ENCODE results near the gene OPN4.

The OPN4 gene

DNA sequence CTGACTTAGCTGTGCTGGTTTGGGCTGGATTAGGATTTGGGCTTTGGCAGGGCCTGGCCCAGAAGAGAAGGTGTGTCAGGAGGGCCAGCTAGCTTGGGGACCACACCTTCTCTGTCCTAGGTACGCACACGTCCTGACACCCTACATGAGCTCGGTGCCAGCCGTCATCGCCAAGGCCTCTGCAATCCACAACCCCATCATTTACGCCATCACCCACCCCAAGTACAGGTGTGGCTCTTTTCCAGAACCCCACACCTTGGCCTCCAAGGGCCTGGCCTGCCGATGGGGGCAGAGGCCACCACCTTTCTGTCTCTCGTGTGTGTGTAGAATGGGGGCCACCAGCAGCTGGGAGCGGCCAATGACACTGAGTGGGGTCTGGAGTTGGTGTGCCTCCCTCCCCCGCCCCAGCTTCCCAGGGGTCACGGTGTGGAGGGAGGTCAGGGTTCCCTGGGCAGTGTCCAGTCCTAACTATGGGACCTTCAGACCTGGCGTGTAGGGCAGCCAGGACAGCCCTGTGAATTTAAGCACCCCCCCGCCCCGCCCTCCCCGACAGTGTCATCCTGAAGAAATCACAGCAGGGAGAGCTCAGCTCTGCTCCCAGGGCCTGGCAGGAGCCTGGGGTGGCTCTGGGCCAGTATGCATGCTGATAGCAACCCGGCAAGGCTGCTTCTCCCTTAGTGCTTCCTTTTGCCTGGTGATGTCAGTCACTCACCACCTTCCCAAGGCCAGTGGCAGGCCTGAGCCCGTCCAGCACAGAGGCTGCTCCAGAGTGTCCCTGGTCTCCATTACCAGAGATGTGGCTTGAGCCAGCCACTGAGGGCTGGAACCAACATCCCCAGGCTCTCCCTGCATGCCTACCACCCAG is 7.0 kb downstream of the OPN4 start:
- DNase-seq (ENCODE audit: low spot score) = no peak
- in situ Hi-C loops (cut with MboI; ENCODE audit: low sequenced_read_pairs, unreplicated experiment) = no loop called here
- TF ChIP-seq, protein P1, sequence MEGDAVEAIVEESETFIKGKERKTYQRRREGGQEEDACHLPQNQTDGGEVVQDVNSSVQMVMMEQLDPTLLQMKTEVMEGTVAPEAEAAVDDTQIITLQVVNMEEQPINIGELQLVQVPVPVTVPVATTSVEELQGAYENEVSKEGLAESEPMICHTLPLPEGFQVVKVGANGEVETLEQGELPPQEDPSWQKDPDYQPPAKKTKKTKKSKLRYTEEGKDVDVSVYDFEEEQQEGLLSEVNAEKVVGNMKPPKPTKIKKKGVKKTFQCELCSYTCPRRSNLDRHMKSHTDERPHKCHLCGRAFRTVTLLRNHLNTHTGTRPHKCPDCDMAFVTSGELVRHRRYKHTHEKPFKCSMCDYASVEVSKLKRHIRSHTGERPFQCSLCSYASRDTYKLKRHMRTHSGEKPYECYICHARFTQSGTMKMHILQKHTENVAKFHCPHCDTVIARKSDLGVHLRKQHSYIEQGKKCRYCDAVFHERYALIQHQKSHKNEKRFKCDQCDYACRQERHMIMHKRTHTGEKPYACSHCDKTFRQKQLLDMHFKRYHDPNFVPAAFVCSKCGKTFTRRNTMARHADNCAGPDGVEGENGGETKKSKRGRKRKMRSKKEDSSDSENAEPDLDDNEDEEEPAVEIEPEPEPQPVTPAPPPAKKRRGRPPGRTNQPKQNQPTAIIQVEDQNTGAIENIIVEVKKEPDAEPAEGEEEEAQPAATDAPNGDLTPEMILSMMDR (IDR thresholded peaks at IDR 0.05; ENCODE audit: borderline replicate concordance, control extremely low read depth, extremely low read depth, insufficient read depth, missing control alignments) = no peak

DNA sequence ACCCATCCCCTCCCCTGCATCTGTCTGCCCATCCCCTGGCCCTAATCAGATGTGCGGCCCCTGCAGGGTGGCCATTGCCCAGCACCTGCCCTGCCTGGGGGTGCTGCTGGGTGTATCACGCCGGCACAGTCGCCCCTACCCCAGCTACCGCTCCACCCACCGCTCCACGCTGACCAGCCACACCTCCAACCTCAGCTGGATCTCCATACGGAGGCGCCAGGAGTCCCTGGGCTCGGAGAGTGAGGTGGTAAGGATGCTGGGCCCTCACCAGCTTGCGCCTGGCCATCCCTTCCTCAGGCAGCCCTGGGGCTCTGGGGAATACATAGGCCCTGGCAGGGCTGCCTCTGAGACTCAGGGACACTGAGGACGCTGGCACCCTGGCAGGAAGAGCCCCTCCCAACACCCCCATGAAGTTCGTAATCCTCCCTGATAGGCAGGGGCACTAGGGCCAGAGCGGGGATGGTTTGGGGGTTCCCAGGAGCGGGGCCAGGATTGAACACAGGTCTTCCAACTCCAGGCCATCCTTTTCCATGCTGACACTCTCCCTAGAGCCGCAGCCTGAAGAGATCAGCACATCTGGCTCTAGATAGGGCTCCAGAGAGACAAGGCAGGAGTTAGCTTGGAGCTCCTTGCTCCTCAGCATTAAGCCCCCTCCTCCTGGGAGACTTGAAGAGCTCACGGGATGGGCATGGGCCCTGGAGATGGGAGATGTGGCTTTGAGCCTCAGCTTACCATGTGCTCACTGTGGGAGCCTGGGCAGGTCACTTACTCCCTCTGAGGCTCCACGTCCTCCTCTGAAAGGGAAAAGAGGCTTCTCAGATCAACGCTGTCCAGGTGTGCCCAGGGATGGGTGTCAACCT is 8.1 kb downstream of the OPN4 start:
- TF ChIP-seq, protein P1 (IDR thresholded peaks at IDR 0.05; ENCODE audit: borderline replicate concordance, control extremely low read depth, extremely low read depth, insufficient read depth, missing control alignments) = no peak
- DNase-seq (ENCODE audit: low spot score) = no peak
- in situ Hi-C loops (cut with MboI; ENCODE audit: low sequenced_read_pairs, unreplicated experiment) = no loop called here

DNA sequence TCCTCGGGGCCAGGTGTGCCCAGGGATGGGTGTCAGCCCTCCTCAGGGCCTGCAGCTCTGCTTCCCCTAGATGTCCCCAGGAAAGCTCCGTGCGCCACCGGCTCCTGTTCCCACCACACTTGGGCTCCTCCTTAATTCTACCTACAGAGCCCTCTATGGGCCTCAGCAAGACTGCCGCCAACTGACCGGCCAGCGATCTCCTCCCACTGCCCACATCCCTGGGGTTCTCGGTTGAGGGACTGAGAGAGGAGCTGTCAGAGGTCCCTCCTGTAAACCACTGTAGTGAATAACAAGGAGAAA is 8.6 kb downstream of the OPN4 start:
- TF ChIP-seq, protein P1 (IDR thresholded peaks at IDR 0.05; ENCODE audit: borderline replicate concordance, control extremely low read depth, extremely low read depth, insufficient read depth, missing control alignments) = no peak
- in situ Hi-C loops (cut with MboI; ENCODE audit: low sequenced_read_pairs, unreplicated experiment) = no loop called here
- DNase-seq (ENCODE audit: low spot score) = no peak

DNA sequence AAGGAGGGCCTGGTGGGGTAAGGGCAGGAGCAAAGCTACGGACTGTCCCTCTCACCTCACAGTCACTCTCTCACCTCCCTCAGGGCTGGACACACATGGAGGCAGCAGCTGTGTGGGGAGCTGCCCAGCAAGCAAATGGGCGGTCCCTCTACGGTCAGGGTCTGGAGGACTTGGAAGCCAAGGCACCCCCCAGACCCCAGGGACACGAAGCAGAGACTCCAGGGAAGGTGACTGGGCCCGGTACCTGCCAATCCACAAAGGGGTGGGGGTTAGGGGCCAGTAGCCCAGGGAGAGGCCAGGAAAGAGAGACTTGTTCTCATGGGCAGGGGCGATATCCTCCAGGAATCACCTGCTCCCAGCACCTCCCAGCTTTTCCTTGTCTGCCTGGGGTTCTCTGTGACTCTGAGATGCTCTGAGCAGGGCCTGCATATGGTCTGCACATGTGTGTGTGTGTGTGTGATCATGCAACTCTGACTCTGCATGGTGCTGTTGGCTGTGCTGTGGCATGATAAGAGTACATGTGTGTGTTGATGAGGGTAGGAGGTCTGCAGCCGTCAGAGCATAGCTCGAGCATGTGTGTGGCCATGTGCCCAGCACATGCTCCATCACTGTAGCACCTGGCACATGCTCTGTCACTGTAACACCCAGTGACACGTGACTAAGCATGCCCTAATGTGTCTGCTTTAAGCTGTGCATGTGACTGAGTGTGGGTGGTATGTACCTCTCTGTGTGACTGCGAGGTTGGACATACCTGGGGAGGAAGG is 9.4 kb downstream of the OPN4 start:
- no peak for DNase-seq (ENCODE audit: low spot score)
- TF ChIP-seq, protein P1 (IDR thresholded peaks at IDR 0.05; ENCODE audit: borderline replicate concordance, control extremely low read depth, extremely low read depth, insufficient read depth, missing control alignments) = no peak
- in situ Hi-C loops (cut with MboI; ENCODE audit: low sequenced_read_pairs, unreplicated experiment) = no loop called here

DNA sequence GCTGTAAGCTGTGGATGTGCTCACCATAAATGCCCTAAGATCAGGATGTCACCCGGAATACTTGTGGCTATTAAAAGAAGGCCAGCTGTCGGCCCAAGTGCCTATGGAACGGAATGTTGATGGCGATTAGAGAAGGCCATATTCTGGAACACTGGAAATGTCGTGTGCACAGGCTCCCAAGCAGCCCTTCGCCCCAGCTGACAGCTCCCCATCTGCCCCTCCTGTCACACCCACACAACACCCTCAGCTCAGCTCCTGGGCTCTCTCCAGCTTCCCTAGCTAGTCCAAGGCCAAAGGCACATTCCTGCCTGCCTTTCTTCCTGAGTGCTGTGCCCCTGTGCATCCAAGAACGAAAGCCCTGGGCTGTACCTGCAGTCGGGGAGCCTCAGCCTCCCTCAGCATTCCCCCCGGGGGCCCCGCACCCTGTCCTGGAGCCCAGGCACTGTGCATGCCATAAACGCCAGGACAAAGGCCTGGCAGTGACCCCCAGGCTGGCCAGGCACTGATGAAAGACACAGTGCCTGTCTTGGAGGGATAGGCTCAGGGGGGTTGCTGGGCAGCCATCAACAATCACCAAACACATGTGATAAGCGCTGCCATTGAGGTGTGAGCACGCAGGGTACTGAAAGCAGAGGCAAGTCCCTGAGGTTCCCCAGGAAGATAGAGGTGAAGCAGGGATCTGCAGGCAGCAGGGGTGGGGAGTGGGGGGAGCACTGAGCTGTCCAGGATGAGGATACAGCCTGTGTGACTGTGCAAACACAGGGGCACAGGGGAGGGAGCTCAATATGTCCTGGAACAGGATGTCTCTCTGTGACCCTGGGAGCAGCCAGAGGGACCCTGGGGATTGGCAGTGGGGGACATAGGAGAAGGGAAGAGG is 10.2 kb downstream of the OPN4 start:
- DNase-seq (ENCODE audit: low spot score) = no peak
- TF ChIP-seq, protein P1 (IDR thresholded peaks at IDR 0.05; ENCODE audit: borderline replicate concordance, control extremely low read depth, extremely low read depth, insufficient read depth, missing control alignments) = no peak
- in situ Hi-C loops (cut with MboI; ENCODE audit: low sequenced_read_pairs, unreplicated experiment) = no loop called here

All from GM13976 (cell line).